ENCODE measurements around the gene RERE. TPM values are rescaled to one million over a fixed set of nuclear protein-coding genes. Genes with fewer than 3 reads are reported as not detected.

The RERE gene
- total and polyA plus RNA-seq, 2 experiments from 2014 or later: 148 to 170 TPM

DNA sequence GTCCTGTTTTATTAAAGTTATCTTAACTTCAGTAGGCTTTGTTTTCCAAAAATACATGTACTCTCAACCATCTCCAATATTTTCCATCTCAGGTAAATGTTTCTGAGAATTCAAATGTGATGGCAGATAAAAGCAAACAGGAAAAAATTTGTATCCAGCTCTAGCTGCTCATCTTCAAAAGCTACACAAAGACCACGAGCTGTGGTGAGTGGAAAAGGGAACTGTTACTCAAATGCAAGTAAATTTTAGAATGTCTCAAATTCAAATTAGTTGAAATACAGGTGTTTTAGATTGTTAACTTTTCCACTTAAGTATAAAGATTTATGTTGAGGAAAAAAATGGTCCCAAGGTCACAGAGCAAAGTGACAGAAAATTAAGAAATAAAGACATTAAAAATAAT, 283.5 kb downstream of the RERE start:
- H3K4me1 ChIP-seq (ENCODE audit: insufficient read depth): no peaks in the 10 kb centered on the region
- no peaks in the 10 kb centered on the region for H3K9me2 ChIP-seq (ENCODE audit: insufficient read depth)
- H3K27ac Mint-ChIP-seq: no peak overlapping the region

DNA sequence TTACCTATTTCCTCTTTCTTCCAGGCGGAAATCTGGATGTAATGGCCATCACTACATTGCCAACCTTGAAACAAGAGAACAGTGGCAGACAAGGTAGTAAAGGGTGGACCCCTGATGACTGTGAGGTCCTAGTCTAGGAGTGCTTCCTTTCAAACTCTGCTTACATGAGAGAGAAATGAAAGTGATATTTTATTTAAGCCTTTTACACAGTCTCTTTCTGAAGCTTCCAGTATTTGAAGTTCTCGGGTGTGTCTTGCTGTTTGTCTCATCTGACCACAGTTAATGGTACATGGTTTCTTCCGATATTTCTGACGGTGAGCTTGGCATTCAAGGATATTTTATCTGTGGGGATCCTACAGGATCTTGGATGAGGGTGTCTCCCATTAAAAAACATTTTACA, 284.3 kb downstream of the RERE start:
- H3K27ac ChIP-seq (ENCODE audit: low read depth): no peak overlapping the region
- no peak overlapping the region for H3K4me3 ChIP-seq
- H2AFZ ChIP-seq: no peak overlapping the region
- peaks cover 48% of the 10 kb centered on the region for H3K79me2 ChIP-seq (replicated peaks; ENCODE audit: insufficient read depth)
- peaks cover 8% of the 10 kb centered on the region for H3K27me3 Mint-ChIP-seq (ENCODE audit: insufficient read depth, low read depth, poor library complexity)
- H3K4me3 Mint-ChIP-seq: no peak overlapping the region
- peaks cover 9% of the 10 kb centered on the region; the same call in 2 of the 3 replicates for H3K36me3 Mint-ChIP-seq (ENCODE audit: low read depth)
- H3K27ac Mint-ChIP-seq: no peak overlapping the region
- peaks cover 19% of the 10 kb centered on the region for H4K20me1 ChIP-seq (replicated peaks; ENCODE audit: insufficient read depth)
- no peaks in the 10 kb centered on the region for H3K36me3 ChIP-seq (ENCODE audit: insufficient read depth)
- ATAC-seq: no peak
- no peaks in the 10 kb centered on the region for H3F3A ChIP-seq (replicated peaks; ENCODE audit: low read depth)
- no peak for DNase-seq (ENCODE audit: low spot score)
- H3K4me2 ChIP-seq: no peak overlapping the region
- H3K4me1 ChIP-seq (ENCODE audit: insufficient read depth): 0 out of 2 replicates have a peak, but pooled peaks cover 2% of the 10 kb centered on the region
- no peaks in the 10 kb centered on the region for H3K9me2 ChIP-seq (ENCODE audit: insufficient read depth)
- no peaks in the 10 kb centered on the region for H3K9me3 Mint-ChIP-seq
- H3K27me3 ChIP-seq (ENCODE audit: insufficient read depth): no peaks in the 10 kb centered on the region
- no peaks in the 10 kb centered on the region; the same call in 1 of the 3 replicates for H3K4me1 Mint-ChIP-seq
- TF ChIP-seq CREB1 (CRISPR knock-in tag; IDR thresholded peaks at IDR 0.05; ENCODE audit: low read depth) (no peak), POLR2AphosphoS5 (IDR thresholded peaks at IDR 0.05; ENCODE audit: low read depth) (no peak), EZH2 (IDR thresholded peaks at IDR 0.05; ENCODE audit: low read depth, unreplicated experiment) (no peak), ZNF331 (CRISPR knock-in tag; IDR thresholded peaks at IDR 0.05; ENCODE audit: low read depth) (no peak), ZNF462 (CRISPR knock-in tag; IDR thresholded peaks at IDR 0.05) (no peak), CTCF (conservative IDR thresholded peaks at IDR 0.05; ENCODE audit: low read depth in 2 of 2) (no peak)

More for the DNA sequence above, 283.5 kb downstream of the RERE start:
- Histone ChIP-seq H3K27me3 (ENCODE audit: insufficient read depth) (no peaks in the 10 kb centered on the region), H3K79me2 (replicated peaks; ENCODE audit: insufficient read depth) (peaks cover 49% of the 10 kb centered on the region), H3K36me3 (ENCODE audit: insufficient read depth) (no peaks in the 10 kb centered on the region), H3K4me2 (no peak overlapping the region), H3F3A (replicated peaks; ENCODE audit: low read depth) (no peaks in the 10 kb centered on the region), H2AFZ (no peak overlapping the region), H3K4me3 (no peak overlapping the region), H3K27ac (ENCODE audit: low read depth) (no peak overlapping the region; the same call in 1 of the 2 replicates), H4K20me1 (replicated peaks; ENCODE audit: insufficient read depth) (peaks cover 19% of the 10 kb centered on the region)
- ATAC-seq (no peak), DNase-seq (ENCODE audit: low spot score) (no peak)
- H3K36me3 Mint-ChIP-seq (ENCODE audit: low read depth): peaks cover 13% of the 10 kb centered on the region; the same call in 2 of the 3 replicates
- H3K4me3 Mint-ChIP-seq: no peak overlapping the region
- H3K9me3 Mint-ChIP-seq: no peaks in the 10 kb centered on the region
- H3K4me1 Mint-ChIP-seq: no peaks in the 10 kb centered on the region; the same call in 2 of the 3 replicates
- H3K27me3 Mint-ChIP-seq (ENCODE audit: insufficient read depth, low read depth, poor library complexity): peaks cover 8% of the 10 kb centered on the region
- TF ChIP-seq CTCF (conservative IDR thresholded peaks at IDR 0.05; ENCODE audit: low read depth in 2 of 2) (no peak), EZH2 (IDR thresholded peaks at IDR 0.05; ENCODE audit: low read depth, unreplicated experiment) (no peak)
